Measurements from ENCODE around the gene SLC41A3.

GRCh38 chr3:126058666-126059065 is 25.3 kb downstream of the SLC41A3 start:
- no peak for TF ChIP-seq CTCF (conservative IDR thresholded peaks at IDR 0.05 in 1 of 2, IDR thresholded peaks at IDR 0.05 in 1 of 2; ENCODE audit: extremely low read depth in 1 of 2, insufficient read depth in 1 of 2, low read depth in 1 of 2, low read length in 2 of 2)
- no peak for TF ChIP-seq EZH2 (IDR thresholded peaks at IDR 0.05; ENCODE audit: borderline replicate concordance, low read length)

Measured in mammary epithelial cell (primary cell).